ENCODE results near the gene CRYGD. TPM values are rescaled to one million over a fixed set of nuclear protein-coding genes. Genes with fewer than 3 reads are reported as not detected.
"Not testable (repeated sequence)": the region's sequence is repeated elsewhere in the genome, so short reads cannot be mapped to it uniquely, and the experiment has no call there.

CRYGD gene
- total and polyA plus RNA-seq, 5 donors, result 2.6 TPM; not detected in 4

GRCh38 chr2:208129744-208130711, 5.7 kb upstream of the CRYGD start, which contains the start of gene CRYGC:
Gene CRYGC, minus strand, starts transcription at chr2:208129828. Its CDS starts 36 bp downstream, at chr2:208129792.
- 60% methylated on average over 19 of the region's 19 CpGs for WGBS
- Histone ChIP-seq H3K27ac (ENCODE audit: low read length) (no peak within 1 kb of the TSS), H3K27me3 (ENCODE audit: control insufficient read depth, insufficient read depth) (no peaks in the 10 kb centered on the region), H3K4me1 (ENCODE audit: control insufficient read depth, insufficient read depth, low read length) (no peaks in the 10 kb centered on the region), H3K9me3 (ENCODE audit: control insufficient read depth, low read length) (no peaks in the 10 kb centered on the region), H3K4me3 (ENCODE audit: low read length) (no peak within 1 kb of the TSS)
- DNase-seq, result peak in 1 of 3 donors; percentile 43
- intact Hi-C loops (cut with DNase I), result no loop called here
- ATAC-seq, result peak; percentile 34 to 77

- ATAC-seq (no peak), DNase-seq (no peak)
- 90% methylated on average over 12 of the region's 12 CpGs for WGBS
- no peaks in the 10 kb centered on the region for H3K27me3 ChIP-seq (ENCODE audit: control insufficient read depth, insufficient read depth)
- H3K4me1 ChIP-seq (ENCODE audit: control insufficient read depth, insufficient read depth, low read length), result no peaks in the 10 kb centered on the region
- H3K9me3 ChIP-seq (ENCODE audit: control insufficient read depth, low read length), result no peaks in the 10 kb centered on the region
- H3K27ac ChIP-seq (ENCODE audit: low read length), result no peak overlapping the region
- H3K4me3 ChIP-seq (ENCODE audit: low read length), result no peak overlapping the region
- intact Hi-C loops (cut with DNase I), result no loop called here
These were observed 3.8 kb upstream of the CRYGD start for GRCh38 chr2:208128136-208128535.

GRCh38 chr2:208127090-208127489, 2.8 kb upstream of the CRYGD start:
- intact Hi-C loops (cut with DNase I), result no loop called here
- WGBS, result 95% methylated on average over 4 of the region's 4 CpGs
- ATAC-seq (no peak), DNase-seq (no peak)
- no peaks in the 10 kb centered on the region for H3K9me3 ChIP-seq (ENCODE audit: control insufficient read depth, low read length)
- no peaks in the 10 kb centered on the region for H3K27me3 ChIP-seq (ENCODE audit: control insufficient read depth, insufficient read depth)
- H3K4me3 ChIP-seq (ENCODE audit: low read length), result no peak overlapping the region
- no peak overlapping the region for H3K27ac ChIP-seq (ENCODE audit: low read length)
- no peaks in the 10 kb centered on the region for H3K4me1 ChIP-seq (ENCODE audit: control insufficient read depth, insufficient read depth, low read length)

GRCh38 chr2:208125251-208125650, 927 bp upstream of the CRYGD start:
- Histone ChIP-seq H3K27me3 (ENCODE audit: control insufficient read depth, insufficient read depth) (no peaks in the 10 kb centered on the region), H3K4me3 (ENCODE audit: low read length) (no peak overlapping the region), H3K4me1 (ENCODE audit: control insufficient read depth, insufficient read depth, low read length) (no peaks in the 10 kb centered on the region), H3K27ac (ENCODE audit: low read length) (no peak overlapping the region), H3K9me3 (ENCODE audit: control insufficient read depth, low read length) (no peaks in the 10 kb centered on the region)
- intact Hi-C loops (cut with DNase I), result no loop called here
- no peak for DNase-seq
- no peak for ATAC-seq
- 90% methylated on average over 4 of the region's 4 CpGs for WGBS

- DNase-seq (no peak), ATAC-seq (no peak)
- 99% methylated on average over 1 of the region's 1 CpG for WGBS
- Histone ChIP-seq H3K9me3 (ENCODE audit: control insufficient read depth, low read length) (no peaks in the 10 kb centered on the region), H3K4me3 (ENCODE audit: low read length) (no peak overlapping the region), H3K4me1 (ENCODE audit: control insufficient read depth, insufficient read depth, low read length) (no peaks in the 10 kb centered on the region), H3K27me3 (ENCODE audit: control insufficient read depth, insufficient read depth) (no peaks in the 10 kb centered on the region), H3K27ac (ENCODE audit: low read length) (no peak overlapping the region)
- intact Hi-C loops (cut with DNase I), result no loop called here
These were observed 2.1 kb downstream of the CRYGD start for GRCh38 chr2:208122248-208122647.

GRCh38 chr2:208118918-208119317, 5.4 kb downstream of the CRYGD start:
- Histone ChIP-seq H3K4me1 (ENCODE audit: control insufficient read depth, insufficient read depth, low read length) (no peaks in the 10 kb centered on the region), H3K9me3 (ENCODE audit: control insufficient read depth, low read length) (no peaks in the 10 kb centered on the region), H3K27me3 (ENCODE audit: control insufficient read depth, insufficient read depth) (no peaks in the 10 kb centered on the region), H3K4me3 (ENCODE audit: low read length) (no peak overlapping the region), H3K27ac (ENCODE audit: low read length) (no peak overlapping the region)
- WGBS, result 94% methylated on average over 3 of the region's 3 CpGs
- intact Hi-C loops (cut with DNase I), result no loop called here
- ATAC-seq, result no peak
- no peak for DNase-seq

GRCh38 chr2:208117390-208117789, 6.9 kb downstream of the CRYGD start:
- WGBS, result 91% methylated on average over 11 of the region's 11 CpGs
- DNase-seq; intact Hi-C loops (cut with DNase I); H3K9me3 ChIP-seq (ENCODE audit: control insufficient read depth, low read length); H3K27ac ChIP-seq (ENCODE audit: low read length); H3K4me3 ChIP-seq (ENCODE audit: low read length); H3K4me1 ChIP-seq (ENCODE audit: control insufficient read depth, insufficient read depth, low read length); H3K27me3 ChIP-seq (ENCODE audit: control insufficient read depth, insufficient read depth); ATAC-seq: not testable (repeated sequence)

- 59% methylated on average over 7 of the region's 7 CpGs for WGBS
- Histone ChIP-seq H3K4me1 (ENCODE audit: control insufficient read depth, insufficient read depth, low read length) (peaks cover 1% of the 10 kb centered on the region), H3K27ac (ENCODE audit: low read length) (no peak overlapping the region), H3K4me3 (ENCODE audit: low read length) (no peak overlapping the region), H3K9me3 (ENCODE audit: control insufficient read depth, low read length) (no peaks in the 10 kb centered on the region), H3K27me3 (ENCODE audit: control insufficient read depth, insufficient read depth) (no peaks in the 10 kb centered on the region)
- ATAC-seq, result no peak
- DNase-seq, result no peak
- intact Hi-C loops (cut with DNase I), result no loop called here
These were observed 11.4 kb downstream of the CRYGD start for GRCh38 chr2:208112969-208113368.

GRCh38 chr2:208112273-208112745, 12.0 kb downstream of the CRYGD start:
- H3K4me3 ChIP-seq (ENCODE audit: low read length), result peak overlapping the region; percentile 29
- H3K27me3 ChIP-seq (ENCODE audit: control insufficient read depth, insufficient read depth); intact Hi-C loops (cut with DNase I); H3K9me3 ChIP-seq (ENCODE audit: control insufficient read depth, low read length); H3K27ac ChIP-seq (ENCODE audit: low read length); H3K4me1 ChIP-seq (ENCODE audit: control insufficient read depth, insufficient read depth, low read length): not testable (repeated sequence)
- peak in 1 of 3 donors; percentile 38 for DNase-seq
- ATAC-seq, result peak in 1 of 2 donors; percentile 28
- 11% methylated on average over 36 of the region's 36 CpGs for WGBS

- no peak overlapping the region for H3K27ac ChIP-seq (ENCODE audit: low read length)
- ATAC-seq (no peak), DNase-seq (no peak)
- no peaks in the 10 kb centered on the region for H3K9me3 ChIP-seq (ENCODE audit: control insufficient read depth, low read length)
- H3K4me3 ChIP-seq (ENCODE audit: low read length), result no peak overlapping the region
- WGBS, result 82% methylated on average over 3 of the region's 3 CpGs
- H3K4me1 ChIP-seq (ENCODE audit: control insufficient read depth, insufficient read depth, low read length), result no peaks in the 10 kb centered on the region
- H3K27me3 ChIP-seq (ENCODE audit: control insufficient read depth, insufficient read depth), result no peaks in the 10 kb centered on the region
- intact Hi-C loops (cut with DNase I), result loop anchor here in 1 of 4 donors (5.0 kb wide), 1 partner anchor 149 kb away; no protein-coding TSS in a partner anchor
These were observed 20.7 kb downstream of the CRYGD start for GRCh38 chr2:208103616-208104015.

All from right cardiac atrium (tissue), 5 donors.